Ramos (cell line): ENCODE data around the gene C10orf105.

Experiments
- in situ Hi-C: fragments of 300-500 bp; cut with MboI; formaldehyde crosslinking; loops from one replicate; pipeline ENCODE4 v1.14.3; 2022; ENCODE audit warnings: low sequenced_read_pairs; ENCODE audit not compliant: unreplicated experiment

The C10orf105 gene

GRCh38 chr10:71719464-71720201, at the start of gene C10orf105:
Gene C10orf105, minus strand, starts transcription at chr10:71719778. Its CDS starts 3,441 bp downstream, at chr10:71716337.
- in situ Hi-C loops, result no loop called here

GRCh38 chr10:71767420-71768035, 48.0 kb upstream of the C10orf105 start:
- in situ Hi-C loops, result no loop called here

- in situ Hi-C loops, result no loop called here
Measured at GRCh38 chr10:71766717-71767419, 47.3 kb upstream of the C10orf105 start.

- in situ Hi-C loops, result no loop called here
Measured at GRCh38 chr10:71765906-71766716, 46.5 kb upstream of the C10orf105 start.

GRCh38 chr10:71765176-71765904, 45.8 kb upstream of the C10orf105 start:
- in situ Hi-C loops, result no loop called here

- in situ Hi-C loops, result no loop called here
Measured at GRCh38 chr10:71763352-71764127, 44.0 kb upstream of the C10orf105 start.

- in situ Hi-C loops, result no loop called here
Measured at GRCh38 chr10:71762324-71762723, 42.7 kb upstream of the C10orf105 start.

- in situ Hi-C loops, result no loop called here
Measured at GRCh38 chr10:71761541-71762113, 42.0 kb upstream of the C10orf105 start.

GRCh38 chr10:71761105-71761511, 41.5 kb upstream of the C10orf105 start:
- in situ Hi-C loops, result no loop called here

- in situ Hi-C loops, result no loop called here
Measured at GRCh38 chr10:71757399-71757922, 37.9 kb upstream of the C10orf105 start.

- in situ Hi-C loops, result no loop called here
Measured at GRCh38 chr10:71756311-71757191, 37.0 kb upstream of the C10orf105 start.

GRCh38 chr10:71755179-71755879, 35.8 kb upstream of the C10orf105 start:
- in situ Hi-C loops, result no loop called here

- in situ Hi-C loops, result no loop called here
Measured at GRCh38 chr10:71754562-71754961, 35.0 kb upstream of the C10orf105 start.

- in situ Hi-C loops, result no loop called here
Measured at GRCh38 chr10:71753960-71754505, 34.5 kb upstream of the C10orf105 start.

GRCh38 chr10:71753091-71753959, 33.7 kb upstream of the C10orf105 start:
- in situ Hi-C loops, result no loop called here
